HG03060 (cell line): ENCODE measurements around the gene ADAM23.
"Not testable (repeated sequence)": the region's sequence is repeated elsewhere in the genome, so short reads cannot be mapped to it uniquely, and the experiment has no call there.

Experiments used
- ATAC-seq: cut with Tn5 transposase; IDR thresholded peaks from one replicate; pipeline ENCODE4 v1.9.1; 2021; ENCODE audit warnings: low read depth, moderate number of reproducible peaks; ENCODE audit not compliant: unreplicated experiment

The ADAM23 gene, protein sequence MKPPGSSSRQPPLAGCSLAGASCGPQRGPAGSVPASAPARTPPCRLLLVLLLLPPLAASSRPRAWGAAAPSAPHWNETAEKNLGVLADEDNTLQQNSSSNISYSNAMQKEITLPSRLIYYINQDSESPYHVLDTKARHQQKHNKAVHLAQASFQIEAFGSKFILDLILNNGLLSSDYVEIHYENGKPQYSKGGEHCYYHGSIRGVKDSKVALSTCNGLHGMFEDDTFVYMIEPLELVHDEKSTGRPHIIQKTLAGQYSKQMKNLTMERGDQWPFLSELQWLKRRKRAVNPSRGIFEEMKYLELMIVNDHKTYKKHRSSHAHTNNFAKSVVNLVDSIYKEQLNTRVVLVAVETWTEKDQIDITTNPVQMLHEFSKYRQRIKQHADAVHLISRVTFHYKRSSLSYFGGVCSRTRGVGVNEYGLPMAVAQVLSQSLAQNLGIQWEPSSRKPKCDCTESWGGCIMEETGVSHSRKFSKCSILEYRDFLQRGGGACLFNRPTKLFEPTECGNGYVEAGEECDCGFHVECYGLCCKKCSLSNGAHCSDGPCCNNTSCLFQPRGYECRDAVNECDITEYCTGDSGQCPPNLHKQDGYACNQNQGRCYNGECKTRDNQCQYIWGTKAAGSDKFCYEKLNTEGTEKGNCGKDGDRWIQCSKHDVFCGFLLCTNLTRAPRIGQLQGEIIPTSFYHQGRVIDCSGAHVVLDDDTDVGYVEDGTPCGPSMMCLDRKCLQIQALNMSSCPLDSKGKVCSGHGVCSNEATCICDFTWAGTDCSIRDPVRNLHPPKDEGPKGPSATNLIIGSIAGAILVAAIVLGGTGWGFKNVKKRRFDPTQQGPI

DNA sequence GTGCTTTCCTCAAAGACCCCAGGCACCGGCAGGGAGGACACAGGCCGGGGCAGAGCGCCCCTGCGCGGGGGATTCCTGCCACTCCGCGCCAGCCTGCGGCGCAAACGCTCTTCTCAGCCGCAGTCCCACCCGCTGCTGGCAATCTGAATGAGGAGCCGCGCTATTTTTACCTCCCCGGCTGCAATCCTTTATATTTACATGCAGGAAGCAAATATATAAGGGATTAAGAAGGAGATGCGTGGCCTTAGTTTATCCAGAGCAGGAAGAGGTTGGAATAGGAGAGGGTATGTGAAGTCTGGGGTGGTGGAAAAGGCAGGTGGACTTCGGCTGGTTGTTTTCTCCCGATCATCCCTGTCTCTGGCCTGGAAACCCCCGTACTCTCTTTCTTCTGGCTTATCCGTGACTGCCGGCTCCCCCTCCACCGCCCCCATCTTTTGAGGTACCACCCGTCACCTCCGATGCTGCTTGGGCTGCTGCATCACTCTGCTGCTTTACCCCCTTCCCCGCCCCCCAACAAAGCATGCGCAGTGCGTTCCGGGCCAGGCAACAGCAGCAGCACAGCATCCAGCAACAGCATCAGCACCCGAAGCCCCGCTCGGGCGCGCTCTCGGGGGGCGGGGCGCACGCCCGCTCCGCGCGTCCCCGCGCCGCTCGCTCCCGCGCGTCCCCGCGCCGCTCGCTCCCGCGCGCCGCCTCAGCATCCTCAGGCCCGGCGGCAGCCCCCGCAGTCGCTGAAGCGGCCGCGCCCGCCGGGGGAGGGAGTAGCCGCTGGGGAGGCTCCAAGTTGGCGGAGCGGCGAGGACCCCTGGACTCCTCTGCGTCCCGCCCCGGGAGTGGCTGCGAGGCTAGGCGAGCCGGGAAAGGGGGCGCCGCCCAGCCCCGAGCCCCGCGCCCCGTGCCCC lies at the start of gene ADAM23:
Gene ADAM23, plus strand, starts transcription at position 700 of the 902 bp plus-strand sequence. CDS start 335 bp downstream, outside the sequence.
- ATAC-seq: no peak

DNA sequence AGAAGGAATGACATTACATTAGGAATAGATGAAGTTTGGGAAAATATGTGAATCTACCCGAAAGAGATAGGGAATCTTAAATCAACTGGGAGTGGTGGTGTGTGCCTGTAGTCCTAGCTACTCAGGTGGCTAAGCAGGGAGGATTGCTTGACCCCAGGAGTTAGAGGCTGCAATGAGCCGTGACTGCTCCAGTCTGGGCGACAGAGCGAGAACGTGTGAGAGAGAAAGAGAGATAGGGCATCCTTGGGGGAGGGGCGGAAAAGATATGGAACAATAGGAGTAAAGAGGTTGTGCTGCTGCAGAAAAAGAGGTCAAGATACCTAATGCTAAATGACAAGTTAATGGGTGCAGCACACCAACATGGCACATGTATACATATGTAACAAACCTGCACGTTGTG lies 47.1 kb upstream of the ADAM23 start:
- ATAC-seq: no peak

DNA sequence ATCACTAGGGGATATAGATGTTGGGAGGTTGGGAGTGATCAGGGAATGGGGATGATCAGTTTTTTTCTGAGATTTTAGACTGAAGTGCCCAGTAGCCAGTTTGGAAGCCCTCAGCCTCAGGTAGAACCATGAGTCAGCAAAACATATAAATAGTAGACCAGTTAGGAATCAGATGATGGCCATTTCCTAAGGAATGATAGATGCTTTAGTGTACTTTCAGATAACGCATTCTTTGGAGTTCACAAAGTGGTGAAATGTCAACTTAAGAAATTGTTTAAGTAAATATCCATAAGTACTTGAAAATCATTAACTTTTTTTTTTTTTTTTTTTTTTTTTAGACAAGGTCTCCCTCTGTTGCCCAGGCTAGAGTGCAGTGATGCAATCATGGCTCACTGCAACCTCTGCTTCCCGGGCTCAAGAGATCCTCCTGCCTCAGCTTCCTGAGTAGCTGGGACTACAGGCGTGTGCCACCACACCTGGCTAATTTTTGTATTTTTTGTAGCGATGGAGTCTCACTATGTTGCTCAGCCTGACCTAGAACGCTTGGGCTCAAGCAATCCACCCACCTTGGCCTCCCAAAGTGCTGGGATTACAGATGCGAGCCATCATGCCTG lies 40.3 kb upstream of the ADAM23 start:
- ATAC-seq: not testable (repeated sequence)

DNA sequence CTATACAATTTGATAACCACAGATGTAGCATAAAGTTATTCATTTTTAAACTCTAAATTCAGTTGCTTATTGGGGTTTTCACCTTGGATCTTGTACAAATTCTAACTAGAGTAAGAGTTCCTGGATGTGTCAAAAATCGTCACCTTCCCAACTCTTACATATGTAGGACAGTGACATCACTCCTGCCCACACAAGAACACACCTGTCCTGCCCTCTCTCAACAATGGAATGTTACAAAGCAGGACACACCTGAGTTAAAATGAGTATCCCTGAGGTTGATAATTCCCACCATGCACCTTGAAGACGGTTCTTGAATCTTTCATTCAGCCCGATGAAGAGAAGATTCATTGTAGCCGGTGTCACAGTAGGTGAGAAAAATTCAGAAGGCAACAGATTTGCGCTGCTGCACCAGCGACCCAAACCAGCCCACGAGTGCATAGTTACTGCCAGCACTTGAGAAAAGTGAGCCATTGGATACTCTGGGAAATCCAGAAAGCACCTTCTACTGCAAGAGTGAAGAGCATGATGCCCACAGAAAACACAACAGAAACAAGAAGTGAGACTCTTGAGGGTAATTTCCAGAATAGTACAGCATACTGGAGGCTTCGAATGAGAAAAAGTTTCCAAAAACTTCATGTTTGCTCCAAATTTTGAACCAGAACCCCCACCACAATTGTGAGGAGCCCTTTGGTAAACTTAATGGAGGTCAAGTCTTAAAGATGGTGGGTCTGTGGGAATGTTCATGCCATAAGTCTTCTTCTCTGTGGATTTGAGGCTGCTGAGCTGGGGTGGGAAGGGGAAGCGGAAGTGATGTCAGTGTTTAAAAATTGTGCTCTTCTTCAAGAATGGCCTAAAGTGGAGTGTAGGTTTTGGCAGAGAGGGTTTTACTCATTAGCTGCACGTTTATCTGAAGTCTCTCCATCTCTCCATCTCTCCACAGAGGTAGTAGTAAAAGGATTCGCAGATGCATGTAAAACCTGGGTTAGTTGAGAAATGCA lies 34.7 kb upstream of the ADAM23 start:
- peak; percentile 94 for ATAC-seq

DNA sequence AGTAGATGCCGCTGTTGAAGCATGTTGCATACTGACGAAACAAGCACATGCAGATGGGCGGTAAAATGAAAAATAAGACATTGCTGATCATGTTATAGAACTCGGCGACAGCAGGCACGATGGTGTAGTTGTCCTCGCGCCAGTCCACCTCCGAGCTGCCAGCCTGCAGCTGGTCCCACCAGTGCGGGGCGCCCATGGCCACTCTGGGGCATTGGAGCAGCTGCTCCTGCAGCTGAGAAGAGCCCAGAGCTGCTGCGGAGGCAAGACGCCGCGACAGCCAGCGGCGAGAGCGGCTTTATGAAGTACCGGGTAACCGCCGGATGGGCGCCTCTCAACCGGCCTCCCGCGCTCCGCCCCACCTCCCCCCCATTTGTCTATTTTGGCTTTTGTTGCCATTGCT lies 32.6 kb upstream of the ADAM23 start:
- no peak for ATAC-seq

DNA sequence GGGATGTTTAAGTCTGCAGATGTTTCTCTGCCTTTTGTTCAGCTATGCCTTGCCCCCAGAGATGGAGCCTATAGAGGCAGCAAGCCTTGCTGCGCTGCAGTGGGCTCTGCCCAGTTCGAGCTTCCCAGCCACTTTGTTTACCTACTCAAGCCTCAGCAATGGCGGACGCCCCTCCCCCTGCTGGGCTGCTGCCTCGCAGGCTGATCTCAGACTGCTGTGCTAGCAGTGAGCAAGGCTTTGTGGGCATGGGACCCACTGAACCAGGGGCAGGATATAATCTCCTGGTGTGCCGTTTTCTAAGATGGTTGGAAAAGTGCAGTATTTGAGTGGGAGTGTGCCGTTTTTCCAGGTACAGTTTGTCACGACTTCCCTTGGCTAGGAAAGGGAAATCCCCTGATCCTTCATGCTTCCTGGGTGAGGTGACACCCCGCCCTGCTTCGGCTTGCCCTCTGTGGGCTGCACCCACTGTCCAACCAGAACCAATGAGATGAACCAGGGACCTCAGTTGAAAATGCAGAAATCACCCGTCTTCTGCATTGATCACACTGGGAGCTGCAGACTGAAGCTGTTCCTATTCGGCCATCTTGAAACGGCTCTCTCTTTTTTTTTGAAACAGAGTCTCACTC lies 27.6 kb upstream of the ADAM23 start:
- ATAC-seq: no peak

DNA sequence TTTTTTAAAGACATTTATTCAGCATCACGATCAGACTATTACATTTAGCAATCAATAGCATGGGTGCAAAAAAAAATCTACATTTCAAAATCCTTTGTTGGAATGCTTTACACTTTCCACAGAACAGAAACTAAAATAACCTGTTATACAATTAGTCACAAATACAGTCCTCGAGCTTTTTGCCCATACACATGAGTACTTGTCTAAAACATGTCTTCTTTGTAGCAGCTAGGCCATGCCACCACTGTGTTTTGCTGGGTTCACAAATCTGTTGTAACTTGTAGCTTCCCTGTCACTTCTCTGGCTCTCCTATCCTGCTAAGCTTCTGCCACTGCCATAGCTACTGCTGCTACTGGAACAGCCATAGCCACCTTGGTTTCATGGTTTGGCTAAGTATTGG lies 24.4 kb upstream of the ADAM23 start:
- ATAC-seq: no peak

DNA sequence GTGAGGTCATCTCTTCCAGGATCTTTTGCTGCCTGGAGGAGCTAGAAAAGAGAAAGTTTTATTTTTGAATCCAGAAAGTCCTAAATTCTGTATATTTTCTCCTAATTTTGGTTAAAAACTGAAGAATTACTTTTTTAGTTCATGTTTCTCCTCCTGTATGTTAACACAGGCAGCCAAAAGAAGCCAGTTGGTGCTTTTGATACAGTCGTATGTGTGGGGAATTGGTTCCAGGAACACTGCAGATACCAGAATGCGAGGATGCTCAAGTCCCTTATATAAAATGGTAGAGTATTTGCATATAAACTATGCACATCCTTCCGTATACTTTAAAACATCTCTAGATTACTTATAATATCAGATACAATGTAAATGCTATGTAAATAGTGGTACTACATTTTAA lies 22.6 kb upstream of the ADAM23 start:
- ATAC-seq: no peak

DNA sequence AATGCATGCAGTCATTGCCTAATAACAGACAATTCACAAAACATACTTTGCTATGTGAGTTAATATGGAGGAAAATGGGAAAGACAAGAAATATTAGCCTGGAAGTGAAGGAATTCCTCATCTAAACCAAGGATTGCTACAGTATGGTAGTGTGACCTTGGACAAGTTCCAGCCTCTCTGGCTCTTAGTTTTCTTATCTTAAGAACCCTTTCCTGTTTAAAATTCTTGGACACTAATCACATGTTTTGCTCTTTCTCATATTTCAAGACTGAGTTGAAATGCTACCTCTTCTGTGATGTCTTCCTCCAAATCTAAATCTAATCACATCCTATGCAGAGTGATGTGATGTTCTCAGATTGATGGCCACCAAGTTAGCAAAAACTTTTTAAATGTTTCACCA lies 20.8 kb upstream of the ADAM23 start:
- ATAC-seq: no peak

DNA sequence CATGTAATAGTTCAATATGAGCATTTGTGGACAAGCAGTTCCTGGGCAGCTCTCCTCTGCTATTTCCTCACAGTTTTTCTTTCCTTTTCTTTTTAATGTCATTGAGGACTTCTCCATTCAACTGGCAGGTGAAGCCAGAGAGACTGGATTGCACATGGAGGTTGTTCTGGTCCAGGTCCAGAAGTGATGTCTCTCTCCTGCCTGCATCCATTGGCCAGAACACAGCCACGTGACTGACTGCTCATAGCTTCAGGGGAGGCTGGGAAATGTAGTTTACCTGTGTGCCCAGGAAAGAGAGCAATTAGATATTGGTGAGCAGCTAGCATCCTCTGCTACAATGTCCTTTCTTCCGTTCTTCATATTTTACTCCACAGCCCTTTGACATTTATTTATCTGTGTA lies 20.2 kb upstream of the ADAM23 start:
- ATAC-seq: no peak

DNA sequence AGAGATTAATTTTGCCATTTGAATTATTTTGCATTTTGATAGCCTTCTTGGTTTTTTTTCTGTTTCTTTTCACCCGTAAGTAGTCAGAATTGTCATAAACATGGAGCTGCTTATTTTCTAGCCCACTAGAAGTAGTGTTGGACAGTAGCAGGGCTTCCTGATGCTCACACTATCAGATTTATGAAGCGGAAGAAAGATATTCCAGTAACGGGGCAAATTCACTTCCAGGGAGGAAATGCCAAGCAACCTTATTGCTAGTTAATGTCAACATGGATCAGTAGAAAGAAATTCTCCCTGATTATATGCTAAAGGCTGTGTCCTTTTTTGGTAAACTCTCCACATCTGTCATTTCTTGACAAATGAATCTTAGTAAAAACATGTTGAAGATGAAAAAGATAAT lies 19.2 kb upstream of the ADAM23 start:
- ATAC-seq: no peak

DNA sequence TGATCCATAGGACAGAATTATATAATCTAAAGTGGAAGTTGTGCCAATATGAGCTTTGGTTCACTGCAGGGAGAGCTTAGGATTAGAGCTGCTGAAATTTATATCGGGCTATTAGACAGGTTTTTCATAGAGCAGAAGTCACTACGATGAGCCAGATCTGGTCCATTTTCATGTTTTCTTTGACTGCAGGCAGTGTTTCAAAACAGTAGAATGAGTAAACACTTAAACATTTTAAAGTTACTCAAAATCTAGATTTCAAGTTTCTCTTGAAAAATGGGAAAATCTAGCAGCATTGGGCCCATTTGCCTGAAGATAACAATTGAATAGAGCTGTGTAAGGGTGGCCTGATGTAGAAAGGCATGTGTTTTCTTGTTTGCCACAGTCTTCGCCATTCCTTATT lies 14.5 kb upstream of the ADAM23 start:
- no peak for ATAC-seq

DNA sequence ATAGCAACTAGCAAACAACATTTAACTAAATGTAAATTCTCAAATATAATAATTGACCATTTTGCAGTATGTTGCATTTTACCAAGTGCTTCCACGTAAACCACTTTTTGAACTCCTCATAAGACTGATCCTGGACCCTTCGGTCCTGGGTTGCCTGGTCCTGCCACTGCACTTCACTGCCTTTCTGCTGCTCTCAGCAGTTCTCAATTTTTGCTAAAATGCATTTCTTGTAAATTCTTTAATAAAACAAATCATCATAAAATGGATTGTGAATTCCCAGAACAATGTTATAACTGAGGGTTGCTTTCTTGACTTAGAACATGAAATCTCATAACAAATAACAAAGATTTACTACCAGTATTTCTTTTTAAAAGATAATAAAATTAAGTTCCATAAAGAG lies 12.9 kb upstream of the ADAM23 start:
- no peak for ATAC-seq

DNA sequence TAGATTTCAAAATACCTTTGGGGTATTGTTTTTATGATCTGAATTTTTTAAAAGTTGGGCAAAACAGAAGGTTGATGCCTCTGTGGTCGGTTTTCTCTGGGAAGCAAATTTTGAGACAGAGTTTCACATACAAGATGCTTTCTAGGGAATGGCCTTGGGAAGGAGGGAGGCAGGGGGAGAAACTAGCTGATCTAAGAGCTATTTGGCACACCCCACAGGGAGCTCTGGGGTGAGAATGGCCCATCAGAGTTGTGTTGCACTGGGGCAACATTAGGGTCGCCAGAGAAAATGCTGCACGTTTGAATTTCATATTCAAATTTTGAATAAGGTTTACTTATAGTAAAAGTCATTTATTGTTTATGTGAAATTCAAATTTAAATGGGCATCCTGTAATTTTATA lies 11.9 kb upstream of the ADAM23 start:
- no peak for ATAC-seq

DNA sequence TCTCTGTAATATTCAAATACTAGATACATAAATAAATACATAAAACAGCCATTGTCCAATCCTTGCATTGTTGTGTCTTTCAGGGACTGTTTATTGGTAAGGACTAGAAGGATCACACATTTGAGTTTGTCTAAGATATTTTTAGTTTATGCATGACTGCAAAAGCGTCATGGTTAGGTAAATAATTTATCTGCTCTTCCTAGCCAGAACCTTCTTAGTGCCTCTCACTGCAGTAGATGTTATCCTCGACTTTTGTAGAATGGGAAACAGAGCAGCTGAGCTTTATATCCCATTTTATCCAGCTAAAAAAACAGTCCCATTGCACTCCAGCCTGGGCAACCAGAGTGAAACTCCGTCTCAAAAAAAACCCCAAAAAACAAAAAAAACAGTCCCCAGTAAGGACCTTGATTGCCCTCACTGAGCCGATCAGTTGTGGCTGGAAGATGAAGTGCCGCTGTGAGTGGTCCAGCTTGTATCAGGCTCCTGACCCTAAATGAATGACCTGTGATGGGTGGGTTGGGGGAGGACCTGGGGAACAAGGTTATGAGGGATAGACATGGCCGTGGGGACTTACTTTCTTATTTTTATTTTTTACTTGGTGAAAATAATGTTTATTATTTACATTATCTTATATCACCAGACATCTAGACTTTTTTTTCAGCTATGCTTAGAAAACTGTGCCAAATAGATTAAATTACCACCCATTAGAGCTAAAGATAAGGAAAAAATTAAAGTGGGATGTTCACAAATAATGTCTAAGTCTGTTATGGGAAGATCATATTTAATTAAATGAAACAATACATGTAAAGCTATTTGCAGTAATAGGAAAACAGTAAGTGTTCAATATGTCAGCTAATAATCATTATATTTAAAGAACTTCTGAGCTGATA lies 10.9 kb upstream of the ADAM23 start:
- no peak for ATAC-seq

DNA sequence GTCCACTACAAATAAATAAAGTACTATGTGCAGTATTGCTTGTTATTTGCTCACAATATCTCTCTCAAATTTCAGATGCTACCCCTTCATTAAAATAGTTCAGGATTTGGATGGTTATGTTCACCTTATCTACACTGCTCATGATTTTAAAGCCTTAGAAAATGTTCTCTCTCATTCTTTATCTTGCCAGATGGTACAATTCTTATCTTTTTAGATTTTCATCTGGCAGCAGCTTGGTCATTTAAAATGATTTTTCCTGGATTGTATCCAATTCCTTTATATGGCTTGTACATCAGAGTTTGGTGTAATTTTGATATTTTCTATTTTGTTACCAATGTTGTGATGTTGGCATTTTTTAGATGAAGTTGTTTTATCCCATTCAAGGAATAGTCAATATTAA lies 10.1 kb upstream of the ADAM23 start:
- no peak for ATAC-seq

DNA sequence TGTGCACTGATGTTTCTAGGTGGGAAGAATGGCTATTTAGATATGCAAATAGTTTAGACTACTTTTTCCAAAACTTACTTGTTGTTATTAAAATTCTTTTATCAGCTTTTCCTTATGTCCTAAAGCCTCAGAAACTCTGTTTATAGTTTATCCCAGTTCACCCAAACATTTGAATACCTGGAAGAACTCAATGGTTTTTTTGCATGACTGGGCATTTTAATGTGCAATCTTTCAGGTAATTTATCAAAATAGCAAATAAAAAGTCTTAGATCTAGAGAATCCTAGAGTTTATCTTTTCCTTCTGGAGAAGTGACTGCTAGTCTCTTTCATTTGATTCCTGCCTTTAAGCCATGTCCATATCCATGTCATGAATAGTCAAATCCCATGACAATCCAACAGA lies 9.6 kb upstream of the ADAM23 start:
- no peak for ATAC-seq

DNA sequence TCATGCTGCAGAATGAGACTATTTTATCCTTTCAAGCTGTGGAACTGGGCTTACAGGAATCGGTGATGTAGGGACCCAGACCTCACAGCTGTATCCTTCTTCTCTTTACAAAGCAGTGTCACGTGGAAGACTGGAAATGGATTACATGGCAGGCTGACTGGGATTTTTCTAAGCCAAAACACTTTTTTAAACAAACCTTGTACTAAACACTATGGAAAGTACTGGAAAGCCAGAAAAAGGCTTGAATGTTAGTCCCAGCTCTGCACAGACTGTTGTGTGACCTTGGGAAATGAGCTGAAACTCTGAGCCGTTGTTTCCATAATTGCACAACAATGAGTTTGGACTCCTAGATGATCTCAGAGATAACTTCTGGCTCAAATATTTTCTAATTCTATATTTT lies 7.6 kb upstream of the ADAM23 start:
- no peak for ATAC-seq
